OCI-LY1 (cell line): ENCODE results near the gene PTPRN2.

Source experiments
- EZH2 ChIP-seq: fragments of 200-600 bp; sonication (generic), shearing (Covaris generic); IDR thresholded peaks from 2 replicates; pipeline ENCODE4 v1.8.0; 2017; ENCODE audit warnings: borderline replicate concordance, mixed run types, mild to moderate bottlenecking, antibody characterized with exemption, low read length, moderate library complexity, mixed read lengths
- TF ChIP-seq, protein P1 (sequence below): fragments of 200-600 bp; sonication (generic), shearing (Covaris generic); IDR thresholded peaks from 2 replicates; pipeline ENCODE4 v1.5.1; 2017; ENCODE audit warnings: mild to moderate bottlenecking, antibody characterized with exemption, low read length, moderate library complexity, mixed read lengths

DNA sequence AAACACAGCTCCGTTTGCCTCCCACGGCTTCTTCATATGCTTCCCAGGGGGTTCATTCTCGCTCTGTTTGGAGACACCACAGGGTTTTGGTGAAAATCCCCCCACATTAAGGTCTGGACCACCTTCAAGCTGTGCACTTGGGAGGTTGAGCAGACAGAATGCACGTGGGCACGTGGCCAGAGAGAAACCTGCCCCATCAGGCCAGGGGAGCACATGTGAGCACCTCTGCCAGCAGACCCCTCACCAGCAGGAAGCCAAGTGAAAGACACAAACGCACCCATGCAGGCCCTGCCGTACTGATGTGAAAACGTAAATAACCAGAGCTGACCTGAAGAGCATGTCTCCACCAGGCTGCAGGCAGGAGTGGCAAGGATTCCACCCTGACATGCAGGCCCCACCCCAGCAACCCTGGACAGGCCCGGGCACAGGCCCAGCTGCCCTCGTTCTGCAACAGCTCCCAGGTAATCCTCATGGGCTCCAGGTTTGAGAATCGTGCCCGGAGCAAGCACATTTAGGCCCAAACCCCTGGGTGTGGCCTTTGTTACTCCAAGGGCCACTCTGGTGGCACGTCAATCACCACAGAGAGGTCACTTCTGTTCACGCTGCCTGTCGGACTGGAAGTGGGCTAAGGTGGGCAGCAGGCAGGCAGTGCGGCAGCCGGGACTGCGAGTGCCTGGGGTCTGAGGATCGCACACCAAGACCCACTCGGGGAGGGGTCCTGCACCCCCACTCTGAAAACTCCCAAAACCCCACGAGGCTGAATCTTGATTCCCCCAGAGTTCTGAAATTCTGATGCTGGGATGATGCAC lies 184.4 kb downstream of the PTPRN2 start:
- TF ChIP-seq, protein P1, sequence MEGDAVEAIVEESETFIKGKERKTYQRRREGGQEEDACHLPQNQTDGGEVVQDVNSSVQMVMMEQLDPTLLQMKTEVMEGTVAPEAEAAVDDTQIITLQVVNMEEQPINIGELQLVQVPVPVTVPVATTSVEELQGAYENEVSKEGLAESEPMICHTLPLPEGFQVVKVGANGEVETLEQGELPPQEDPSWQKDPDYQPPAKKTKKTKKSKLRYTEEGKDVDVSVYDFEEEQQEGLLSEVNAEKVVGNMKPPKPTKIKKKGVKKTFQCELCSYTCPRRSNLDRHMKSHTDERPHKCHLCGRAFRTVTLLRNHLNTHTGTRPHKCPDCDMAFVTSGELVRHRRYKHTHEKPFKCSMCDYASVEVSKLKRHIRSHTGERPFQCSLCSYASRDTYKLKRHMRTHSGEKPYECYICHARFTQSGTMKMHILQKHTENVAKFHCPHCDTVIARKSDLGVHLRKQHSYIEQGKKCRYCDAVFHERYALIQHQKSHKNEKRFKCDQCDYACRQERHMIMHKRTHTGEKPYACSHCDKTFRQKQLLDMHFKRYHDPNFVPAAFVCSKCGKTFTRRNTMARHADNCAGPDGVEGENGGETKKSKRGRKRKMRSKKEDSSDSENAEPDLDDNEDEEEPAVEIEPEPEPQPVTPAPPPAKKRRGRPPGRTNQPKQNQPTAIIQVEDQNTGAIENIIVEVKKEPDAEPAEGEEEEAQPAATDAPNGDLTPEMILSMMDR: no peak
- no peak for TF ChIP-seq EZH2
